ENCODE results near the gene SELENOK.
A peak's percentile ranks its signal among the peaks of the same experiment; 100 is the strongest.
"Not testable (repeated sequence)": the region's sequence is repeated elsewhere in the genome, so short reads cannot be mapped to it uniquely, and the experiment has no call there.

The SELENOK gene

GRCh38 chr3:53891497-53892285 lies at the start of gene SELENOK:
SELENOK (minus strand) TSS chr3:53891859.
- peak; percentile 99 for DNase-seq (ENCODE audit: low read depth)

- DNase-seq (ENCODE audit: low read depth): peak; percentile 78
These were observed 49.5 kb upstream of the SELENOK start for GRCh38 chr3:53941184-53941583.

DNA sequence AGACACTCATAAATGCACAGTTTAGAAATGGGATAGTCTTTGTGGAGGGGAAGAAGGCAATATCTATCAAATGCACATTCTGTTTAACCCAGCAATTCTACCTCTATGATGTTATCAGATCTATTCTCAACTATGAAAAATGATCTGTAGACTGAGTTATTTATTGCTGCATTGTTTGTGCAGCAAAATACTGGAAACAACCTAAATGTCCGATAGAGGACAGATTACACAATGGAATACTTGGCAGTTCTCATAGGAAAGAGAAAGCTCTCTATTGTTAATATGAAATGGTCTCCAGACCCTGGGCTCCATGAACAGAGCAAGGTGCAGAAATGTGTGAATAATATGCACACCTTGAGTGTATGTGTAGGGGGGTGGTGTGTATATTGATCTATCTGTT lies 49.0 kb upstream of the SELENOK start:
- no peak for DNase-seq (ENCODE audit: low read depth)

DNA sequence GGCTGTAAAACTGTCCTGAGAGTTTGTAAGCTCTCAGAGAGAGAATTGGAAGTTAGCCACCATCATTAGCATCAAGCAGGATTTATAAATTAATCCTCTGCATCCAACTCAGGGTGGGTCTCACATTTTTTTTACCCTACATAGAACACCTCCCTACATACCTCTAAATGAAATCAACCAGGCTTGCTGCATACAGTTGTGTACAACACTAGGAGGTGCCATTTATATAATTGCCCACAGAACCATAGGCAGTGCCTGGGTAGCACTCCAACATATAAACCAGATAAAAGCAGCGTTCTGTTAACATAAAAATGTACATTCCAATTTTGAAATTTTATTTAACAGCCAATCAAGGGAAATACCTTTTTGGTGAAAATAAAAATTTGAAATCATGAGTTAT lies 48.2 kb upstream of the SELENOK start:
- no peak for DNase-seq (ENCODE audit: low read depth)

DNA sequence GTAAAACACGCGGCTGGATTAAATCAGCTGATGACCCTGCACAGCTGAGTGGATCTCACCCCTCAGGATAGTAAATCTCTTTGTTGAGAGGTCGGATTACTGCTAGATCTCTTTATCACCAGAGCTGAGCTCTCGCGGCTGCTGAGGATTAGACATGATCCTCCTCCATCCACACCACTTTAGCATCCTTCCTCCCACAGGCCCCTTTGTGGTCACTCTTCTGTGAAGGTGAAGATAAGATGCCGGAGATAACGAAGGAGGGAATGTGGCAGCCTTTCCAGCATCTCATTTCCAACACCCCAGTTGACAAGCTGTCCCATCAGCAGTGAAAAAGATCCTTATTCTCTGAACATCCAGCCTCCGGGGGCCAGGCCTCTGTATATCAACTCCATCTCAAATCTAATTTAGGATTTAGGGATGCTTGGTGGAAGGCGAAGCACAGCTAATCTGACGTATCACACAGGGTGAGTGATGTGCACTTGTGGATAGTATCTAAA lies 47.5 kb upstream of the SELENOK start:
- no peak for DNase-seq (ENCODE audit: low read depth)

GRCh38 chr3:53938645-53939044 lies 47.0 kb upstream of the SELENOK start:
- peak; percentile 66 for DNase-seq (ENCODE audit: low read depth)

GRCh38 chr3:53936347-53936746 lies 44.7 kb upstream of the SELENOK start:
- DNase-seq (ENCODE audit: low read depth): no peak

DNA sequence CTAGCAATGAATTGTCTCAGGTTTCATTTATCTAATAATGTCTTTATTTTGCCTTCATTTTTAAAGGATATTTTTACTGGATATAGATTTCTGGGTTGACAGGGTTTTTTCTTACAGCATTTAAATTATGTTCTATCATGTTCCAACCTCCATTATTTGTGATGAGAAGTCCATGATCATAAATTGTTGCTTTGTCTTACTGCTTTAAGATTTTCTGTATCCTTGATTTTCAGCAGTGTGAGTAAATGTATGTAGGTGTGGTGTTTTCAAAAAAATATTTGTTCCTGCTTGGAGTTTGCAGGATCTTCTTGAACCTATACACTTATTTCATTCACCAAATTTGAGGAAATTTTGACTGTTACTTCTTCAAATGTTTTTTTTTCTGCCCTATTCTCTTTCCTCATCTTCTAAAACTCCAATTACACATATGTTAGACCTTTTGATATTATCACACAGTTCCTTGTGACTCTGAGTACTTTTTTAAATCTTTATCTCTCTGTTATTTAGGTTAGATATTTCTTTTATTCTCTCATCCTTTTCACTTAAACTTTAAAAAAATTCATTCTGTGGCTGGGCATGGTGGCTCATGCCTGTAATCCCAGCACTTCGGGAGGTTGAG lies 43.7 kb upstream of the SELENOK start:
- no peak for DNase-seq (ENCODE audit: low read depth)

- DNase-seq (ENCODE audit: low read depth): not testable (repeated sequence)
These were observed 35.7 kb upstream of the SELENOK start for GRCh38 chr3:53927208-53927872.

GRCh38 chr3:53921296-53921695 lies 29.6 kb upstream of the SELENOK start:
- peak; percentile 20 for DNase-seq (ENCODE audit: low read depth)

- no peak for DNase-seq (ENCODE audit: low read depth)
These were observed 28.1 kb upstream of the SELENOK start for GRCh38 chr3:53919741-53920140.

GRCh38 chr3:53913401-53913800 lies 21.7 kb upstream of the SELENOK start:
- DNase-seq (ENCODE audit: low read depth): no peak

DNA sequence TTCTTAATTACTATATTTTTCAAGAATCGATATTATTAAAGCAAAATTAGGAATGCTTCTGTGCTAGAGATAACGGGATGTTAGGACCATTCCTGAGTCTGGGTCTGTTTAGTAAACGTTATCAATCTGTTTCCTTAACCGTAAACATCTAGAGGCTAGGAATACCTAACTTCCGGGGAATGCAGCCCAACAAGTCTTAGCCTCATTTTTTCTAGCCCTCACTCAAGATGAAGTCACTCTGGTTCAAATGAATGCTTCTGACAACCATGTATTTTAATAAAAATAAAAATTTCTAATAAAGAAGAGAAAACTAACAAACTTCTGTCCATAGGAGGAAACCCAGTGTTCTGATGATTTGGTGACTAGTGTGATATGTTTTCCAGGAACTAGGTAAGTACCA lies 11.1 kb upstream of the SELENOK start:
- DNase-seq (ENCODE audit: low read depth): no peak

GRCh38 chr3:53902067-53902466 lies 10.4 kb upstream of the SELENOK start:
- DNase-seq (ENCODE audit: low read depth): no peak

GRCh38 chr3:53900666-53901331 lies 9.1 kb upstream of the SELENOK start:
- no peak for DNase-seq (ENCODE audit: low read depth)

- no peak for DNase-seq (ENCODE audit: low read depth)
These were observed 8.1 kb upstream of the SELENOK start for GRCh38 chr3:53899750-53900149.

DNA sequence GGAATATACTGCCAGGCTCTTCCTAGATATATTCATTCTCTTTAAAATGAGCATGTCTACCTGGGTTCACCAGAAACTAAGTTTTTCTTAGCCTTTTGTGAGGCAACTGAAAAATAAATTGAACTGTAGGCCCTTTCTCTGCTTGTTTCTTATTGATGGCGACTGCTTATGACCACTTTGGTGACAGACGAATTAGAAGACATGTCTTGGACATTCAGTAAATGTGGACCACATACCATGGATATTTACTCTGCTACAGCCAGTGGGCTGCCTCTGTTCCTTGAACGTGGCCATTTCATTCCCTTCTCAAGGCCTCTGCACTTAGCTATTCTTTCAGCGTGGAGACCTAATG lies 603 bp upstream of the SELENOK start:
- DNase-seq (ENCODE audit: low read depth): peak; percentile 18

GRCh38 chr3:53890726-53891475 lies 758 bp downstream of the SELENOK start:
- DNase-seq (ENCODE audit: low read depth): peak; percentile 50

GRCh38 chr3:53888232-53888631 lies 3.4 kb downstream of the SELENOK start:
- DNase-seq (ENCODE audit: low read depth): no peak

GRCh38 chr3:53887446-53887845 lies 4.2 kb downstream of the SELENOK start:
- no peak for DNase-seq (ENCODE audit: low read depth)

DNA sequence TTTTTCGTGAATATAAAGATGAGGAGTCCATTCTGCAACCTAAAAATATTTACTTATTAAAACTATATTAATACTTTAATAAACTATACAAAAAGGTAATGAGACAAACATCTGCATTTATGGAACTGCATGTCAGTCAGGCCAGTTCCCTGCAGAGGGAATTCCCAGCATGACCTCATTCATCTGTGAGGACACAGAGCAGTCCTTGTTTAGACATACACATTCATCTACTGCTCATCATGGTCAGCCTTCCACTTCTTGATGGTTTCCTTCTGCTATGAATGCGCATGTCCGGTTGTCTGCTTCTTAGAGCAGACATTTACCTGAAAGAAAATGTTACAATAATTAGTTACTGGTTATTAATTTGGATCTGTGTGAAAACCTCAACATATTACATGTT lies 6.4 kb downstream of the SELENOK start:
- DNase-seq (ENCODE audit: low read depth): peak; percentile 39

DNA sequence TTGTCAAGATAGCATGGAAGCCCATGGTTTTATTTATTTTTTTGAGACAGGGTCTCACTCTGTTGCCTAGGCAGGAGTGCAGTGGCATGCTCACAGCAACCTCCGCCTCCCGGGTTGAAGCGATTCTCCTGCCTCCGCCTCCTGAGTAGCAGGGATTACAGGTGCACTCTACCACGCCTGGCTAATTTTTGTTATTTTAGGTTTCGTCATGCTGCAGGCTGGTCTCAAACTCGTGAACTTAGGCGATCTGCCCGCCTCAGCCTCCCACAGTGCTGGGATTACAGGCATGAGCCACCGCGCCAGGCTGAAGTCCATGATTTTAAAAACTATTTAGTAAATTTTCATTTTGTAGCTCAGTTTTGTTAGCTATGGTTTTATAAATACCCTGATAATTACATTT lies 7.0 kb downstream of the SELENOK start:
- DNase-seq (ENCODE audit: low read depth): no peak

All from ELR (cell line).